CD4-positive, alpha-beta T cell treated with Interleukin-17A for 4 hours (primary cell): ENCODE data around the gene LRPAP1.
"Not testable (repeated sequence)": the region's sequence is repeated elsewhere in the genome, so short reads cannot be mapped to it uniquely, and the experiment has no call there.

Source experiments
- DNase-seq: peaks from one replicate; pipeline ENCODE4 v3.0.0-alpha.2; 2020; ENCODE audit warnings: mixed read lengths

Gene LRPAP1

DNA sequence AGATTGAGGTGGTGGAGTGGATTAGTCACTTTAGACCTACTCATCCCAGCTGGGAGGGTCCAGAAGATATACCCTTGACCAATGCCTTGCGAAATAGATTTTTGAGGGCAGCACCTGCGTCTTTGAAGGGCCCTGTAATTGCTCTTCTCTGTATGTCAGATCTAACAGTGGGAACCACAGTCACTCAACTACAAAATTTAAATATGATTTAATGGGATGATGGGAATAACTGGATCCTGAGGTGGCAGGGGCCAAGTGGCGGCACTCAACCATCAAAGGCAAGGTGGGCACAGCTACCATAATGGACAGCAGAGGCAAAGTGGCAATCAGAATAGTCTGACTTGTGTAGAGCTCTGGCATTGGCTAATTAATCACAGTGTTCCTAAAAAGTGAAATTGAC is 76.6 kb downstream of the LRPAP1 start:
- not testable (repeated sequence) for DNase-seq
